Spleen (tissue), 11 donors: Measurements from ENCODE around the gene CXCR4. TPM values are rescaled to one million over a fixed set of nuclear protein-coding genes. Genes with fewer than 3 reads are reported as not detected.

Experiments
- DNase-seq: peaks from one replicate; pipeline ENCODE4 v3.0.0-alpha.2; 2020
- H3K27ac ChIP-seq, 8 donors: fragments of 200-600 bp; sonication (generic) in 7 of 8; 1 replicate in 4 of 8; 2 replicates in 4 of 8; pipeline versions ENCODE4 v1.5.0 to v1.8.0; 2016 to 2021; ENCODE audit warnings: inconsistent platforms in 4 of 8, mild to moderate bottlenecking in 4 of 8, moderate library complexity in 1 of 8
- H3K27me3 ChIP-seq, 7 donors: fragments of 200-600 bp; sonication (generic) in 6 of 7; replicated peaks in 1 of 7; 1 replicate in 4 of 7; 2 replicates in 3 of 7; pipeline versions ENCODE4 v1.5.0 to v1.8.0; 2016 to 2021; ENCODE audit warnings: inconsistent platforms in 3 of 7, mild to moderate bottlenecking in 1 of 7
- H3K36me3 ChIP-seq, 6 donors: fragments of 200-600 bp; sonication (generic) in 5 of 6; 1 replicate in 4 of 6; 2 replicates in 2 of 6; pipeline versions ENCODE4 v1.5.0 to v1.8.0; 2016 to 2021; ENCODE audit warnings: inconsistent platforms in 2 of 6
- H3K4me1 ChIP-seq, 6 donors: fragments of 200-600 bp; sonication (generic) in 5 of 6; 1 replicate in 3 of 6; 2 replicates in 3 of 6; pipeline versions ENCODE4 v1.5.0 to v1.8.0; 2016 to 2021; ENCODE audit warnings: inconsistent platforms in 3 of 6
- H3K4me3 ChIP-seq, 8 donors: fragments of 200-600 bp; sonication (generic) in 7 of 8; 1 replicate in 4 of 8; 2 replicates in 4 of 8; pipeline versions ENCODE4 v1.5.0 to v1.8.0; 2016 to 2021; ENCODE audit warnings: inconsistent platforms in 4 of 8, mild to moderate bottlenecking in 4 of 8, moderate library complexity in 2 of 8
- H3K9me3 ChIP-seq, 8 donors: fragments of 200-600 bp; sonication (generic) in 7 of 8; 1 replicate in 4 of 8; 2 replicates in 4 of 8; pipeline versions ENCODE4 v1.5.0 to v1.8.0; 2016 to 2021; ENCODE audit warnings: inconsistent platforms in 4 of 8
- POLR2A ChIP-seq, 3 donors: fragments of 450-650 bp; IDR thresholded peaks; one replicate each; pipeline ENCODE4 v1.5.1; 2017; ENCODE audit warnings: antibody characterized with exemption in 3 of 3, mild to moderate bottlenecking in 1 of 3
- POLR2AphosphoS5 ChIP-seq, 3 donors: sonication (generic); formaldehyde crosslinking; IDR thresholded peaks; one replicate each; pipeline ENCODE4 v1.5.1; 2017; ENCODE audit warnings: antibody characterized with exemption in 3 of 3
- WGBS, 5 donors: extraction: QIAGEN DNeasy Blood & Tissue Kit in 3 of 5; methylation state at CpG; one replicate each; pipeline versions ENCODE4 v1.1.5 to v1.1.7; 2013 to 2018; 5-methylcytosine and 5-hydroxymethylcytosine counted together
- intact Hi-C: fragments of 100-400 bp; cut with DNase I; formaldehyde crosslinking; loops from one replicate; pipeline ENCODE4 v1.15.0; 2023; ENCODE audit warnings: low total_unique reads
- polyA plus RNA-seq, 3 donors: library from polyadenylated mRNA; stranded (reverse); fragments of 200-250 nt; gene quantifications; one replicate each; pipeline ENCODE4 v1.2.1, GENCODE V29; 2013
- total RNA-seq, 7 donors: library from RNA; depleted of rRNA in 3 of 7; stranded (reverse); fragments of >200 nt in 3 of 7; fragmentation: NEBNext Ultra II Directional in 4 of 7; extraction: Animal tissue kit (Norgen Biotek cat#: 25700) in 4 of 7; gene quantifications; one replicate each; pipeline versions ENCODE4 v1.1.0 to v1.2.1, GENCODE V29; 2016 to 2021
- TF ChIP-seq, protein P1 (sequence below), 11 experiments: fragments of 200-600 bp in 7 of 11; fragments of 450-650 bp in 4 of 11; sonication (generic) in 4 of 11; IDR thresholded peaks in 8 of 11; conservative IDR thresholded peaks in 3 of 11; 1 replicate in 7 of 11; 2 replicates in 4 of 11; pipeline versions ENCODE4 v1.4.0 to v1.8.0; 2016 to 2021; ENCODE audit warnings: antibody characterized with exemption in 11 of 11, inconsistent platforms in 4 of 11, mild to moderate bottlenecking in 1 of 11
- donor health status: healthy with polysubstance abuse.
- donor health status: DM: no; HTN: no; CAD: no; lungs with moderate emphysema.
- donor health status: DM: no; HTN: no; CAD: no.
- donor health status: Bipolar disorder and iron deficiency.
- donor health status: healthy.
- donor health status: DM: no; HTN: no; CAD: no.
- donor health status: DM: yes; HTN: yes; CAD: no.

The CXCR4 gene
- total and polyA plus RNA-seq, 10 donors: 204 to 626 (median 310) TPM

DNA sequence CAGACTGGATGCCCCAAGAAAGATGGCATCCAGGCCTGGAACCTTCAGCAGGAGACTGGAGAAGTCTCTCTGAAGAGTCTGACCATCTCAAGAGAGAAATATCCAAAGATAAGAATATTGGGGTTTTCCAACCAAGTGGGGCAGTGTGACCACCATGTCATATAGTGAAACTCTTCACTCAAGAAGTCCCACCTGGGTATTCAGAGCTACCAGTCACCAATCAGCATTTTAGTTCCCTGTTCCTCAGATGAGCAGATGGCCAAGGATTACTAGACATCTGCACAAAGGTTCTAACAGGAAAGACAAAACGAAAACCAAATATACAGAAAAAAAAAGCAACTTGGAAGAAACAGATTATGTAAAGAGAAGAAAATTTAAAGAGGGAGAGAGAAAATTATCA, 38.5 kb upstream of the CXCR4 start:
- no peaks in the 10 kb centered on the region for H3K9me3 ChIP-seq
- intact Hi-C loops: no loop called here
- 48 to 71% (median 61%) methylated on average over 1 of the region's 1 CpG for WGBS, 5 donors
- H3K27me3 ChIP-seq: no peaks in the 10 kb centered on the region
- TF ChIP-seq POLR2A (IDR thresholded peaks at IDR 0.05) (no peak), POLR2AphosphoS5 (IDR thresholded peaks at IDR 0.05) (no peak)
- TF ChIP-seq, protein P1, sequence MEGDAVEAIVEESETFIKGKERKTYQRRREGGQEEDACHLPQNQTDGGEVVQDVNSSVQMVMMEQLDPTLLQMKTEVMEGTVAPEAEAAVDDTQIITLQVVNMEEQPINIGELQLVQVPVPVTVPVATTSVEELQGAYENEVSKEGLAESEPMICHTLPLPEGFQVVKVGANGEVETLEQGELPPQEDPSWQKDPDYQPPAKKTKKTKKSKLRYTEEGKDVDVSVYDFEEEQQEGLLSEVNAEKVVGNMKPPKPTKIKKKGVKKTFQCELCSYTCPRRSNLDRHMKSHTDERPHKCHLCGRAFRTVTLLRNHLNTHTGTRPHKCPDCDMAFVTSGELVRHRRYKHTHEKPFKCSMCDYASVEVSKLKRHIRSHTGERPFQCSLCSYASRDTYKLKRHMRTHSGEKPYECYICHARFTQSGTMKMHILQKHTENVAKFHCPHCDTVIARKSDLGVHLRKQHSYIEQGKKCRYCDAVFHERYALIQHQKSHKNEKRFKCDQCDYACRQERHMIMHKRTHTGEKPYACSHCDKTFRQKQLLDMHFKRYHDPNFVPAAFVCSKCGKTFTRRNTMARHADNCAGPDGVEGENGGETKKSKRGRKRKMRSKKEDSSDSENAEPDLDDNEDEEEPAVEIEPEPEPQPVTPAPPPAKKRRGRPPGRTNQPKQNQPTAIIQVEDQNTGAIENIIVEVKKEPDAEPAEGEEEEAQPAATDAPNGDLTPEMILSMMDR (IDR thresholded peaks at IDR 0.05 in 8 of 11, conservative IDR thresholded peaks at IDR 0.05 in 3 of 11): no peak
- H3K4me1 ChIP-seq: peaks cover 0 to 6% (median 0%) of the 10 kb centered on the region in 6 donors
- H3K4me3 ChIP-seq: no peak overlapping the region
- no peak overlapping the region for H3K27ac ChIP-seq
- H3K36me3 ChIP-seq: no peaks in the 10 kb centered on the region
- no peak for DNase-seq

DNA sequence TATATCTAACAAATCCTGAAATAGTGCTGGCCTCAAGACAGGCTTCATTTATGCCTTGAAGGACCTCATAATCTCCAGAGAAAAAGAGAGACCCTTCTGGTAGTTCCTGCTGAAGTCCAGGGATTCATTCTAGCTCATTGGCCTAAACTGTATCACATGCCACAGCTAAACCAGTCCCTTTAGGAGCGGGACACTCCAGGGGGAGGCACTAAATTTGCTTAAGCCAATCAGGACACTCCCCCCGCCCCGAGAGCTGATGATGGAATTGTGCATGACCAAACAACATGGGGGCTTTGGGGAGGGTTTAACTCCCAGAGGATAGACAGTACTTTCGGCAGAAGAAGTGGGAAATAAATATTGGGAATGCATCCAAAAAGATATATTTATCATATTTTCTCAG, 36.4 kb upstream of the CXCR4 start:
- no peak for TF ChIP-seq POLR2AphosphoS5 (IDR thresholded peaks at IDR 0.05)
- TF ChIP-seq POLR2A (IDR thresholded peaks at IDR 0.05): no peak
- TF ChIP-seq, protein P1 (IDR thresholded peaks at IDR 0.05 in 8 of 11, conservative IDR thresholded peaks at IDR 0.05 in 3 of 11): no peak
- no peak for DNase-seq
- no peaks in the 10 kb centered on the region for H3K9me3 ChIP-seq
- H3K4me1 ChIP-seq: peaks cover 0 to 10% (median 0%) of the 10 kb centered on the region in 6 donors
- H3K36me3 ChIP-seq: no peaks in the 10 kb centered on the region
- WGBS, 5 donors: 85 to 93% (median 90%) methylated on average over 4 of the region's 4 CpGs
- intact Hi-C loops: no loop called here
- no peak overlapping the region for H3K27ac ChIP-seq
- H3K27me3 ChIP-seq: no peaks in the 10 kb centered on the region
- H3K4me3 ChIP-seq: no peak overlapping the region

DNA sequence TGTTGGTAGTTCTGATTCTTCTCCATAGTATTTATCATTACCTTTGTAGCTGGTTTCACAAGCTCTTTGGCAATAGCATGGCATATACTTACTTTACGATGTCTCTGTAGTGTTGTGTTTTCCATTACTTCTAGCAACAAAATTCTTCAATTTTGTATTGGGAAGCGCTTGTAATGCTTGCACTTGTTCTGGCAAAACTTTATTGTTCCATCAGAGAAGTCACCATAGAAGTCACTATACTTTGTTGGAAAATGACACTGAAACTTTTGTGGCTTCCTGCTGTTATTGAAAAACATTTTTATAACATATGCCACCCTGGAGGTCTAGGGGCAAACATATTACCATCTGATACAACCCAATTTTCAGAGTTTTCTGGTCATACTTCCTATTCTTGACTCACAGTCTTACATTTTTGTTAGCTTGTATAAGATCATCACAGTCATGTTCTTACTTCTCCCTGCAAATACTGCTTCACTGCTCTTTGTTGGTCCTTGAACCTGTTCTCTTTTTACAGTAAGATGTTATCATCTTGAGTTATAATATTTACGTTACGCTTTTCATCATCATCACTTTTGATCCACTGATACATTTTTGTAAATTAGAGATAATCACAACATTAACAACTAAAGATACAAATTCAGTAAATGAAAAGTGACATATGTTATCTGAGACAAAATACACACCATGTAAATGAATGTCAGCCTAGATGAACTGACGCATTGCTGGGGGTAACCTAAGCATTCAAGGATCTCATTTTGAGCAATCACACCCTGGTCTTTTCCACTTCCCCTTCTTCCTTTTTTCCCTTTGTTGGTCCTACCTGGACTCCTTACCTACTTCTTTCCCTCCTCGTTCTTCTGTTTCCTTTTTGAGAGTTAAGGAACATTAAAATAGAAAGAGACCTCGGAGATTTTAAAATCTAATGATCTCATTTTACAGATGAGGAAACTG, 33.3 kb upstream of the CXCR4 start:
- Histone ChIP-seq H3K27ac (no peak overlapping the region), H3K4me3 (no peak overlapping the region), H3K36me3 (no peaks in the 10 kb centered on the region), H3K9me3 (no peaks in the 10 kb centered on the region), H3K4me1 (peaks cover 0 to 10% (median 0%) of the 10 kb centered on the region in 6 donors), H3K27me3 (no peaks in the 10 kb centered on the region)
- DNase-seq: no peak
- intact Hi-C loops: no loop called here
- TF ChIP-seq POLR2AphosphoS5 (IDR thresholded peaks at IDR 0.05) (no peak), POLR2A (IDR thresholded peaks at IDR 0.05) (no peak)
- TF ChIP-seq, protein P1 (IDR thresholded peaks at IDR 0.05 in 8 of 11, conservative IDR thresholded peaks at IDR 0.05 in 3 of 11): no peak
- WGBS, 5 donors: 75 to 84% (median 78%) methylated on average over 7 of the region's 7 CpGs

DNA sequence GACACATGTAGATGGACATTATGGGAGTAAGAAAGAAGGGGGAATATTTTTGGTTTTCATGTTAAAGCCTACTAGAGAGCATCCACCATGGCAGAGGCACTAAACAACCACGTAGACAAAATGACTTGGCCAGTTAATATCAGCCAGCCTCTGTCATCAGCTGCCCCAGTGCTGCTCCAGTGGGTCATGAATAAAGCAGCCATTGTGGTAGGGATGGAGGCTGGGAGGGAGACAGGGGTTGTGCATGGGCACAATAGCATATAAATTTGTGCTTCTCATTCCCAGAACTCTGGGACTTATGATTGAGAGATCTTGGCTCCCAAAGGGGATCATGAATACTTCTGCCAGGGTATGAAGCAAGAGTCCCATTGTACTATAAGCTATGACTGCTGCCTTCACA, 31.1 kb upstream of the CXCR4 start:
- Histone ChIP-seq H3K36me3 (no peaks in the 10 kb centered on the region), H3K4me3 (no peak overlapping the region), H3K27me3 (no peaks in the 10 kb centered on the region), H3K9me3 (no peaks in the 10 kb centered on the region), H3K27ac (no peak overlapping the region), H3K4me1 (peaks cover 0 to 16% (median 0%) of the 10 kb centered on the region in 6 donors)
- 58 to 91% (median 85%) methylated on average over 1 of the region's 1 CpG for WGBS, 5 donors
- intact Hi-C loops: no loop called here
- no peak for DNase-seq
- TF ChIP-seq, protein P1 (IDR thresholded peaks at IDR 0.05 in 8 of 11, conservative IDR thresholded peaks at IDR 0.05 in 3 of 11): no peak
- TF ChIP-seq POLR2A (IDR thresholded peaks at IDR 0.05) (no peak), POLR2AphosphoS5 (IDR thresholded peaks at IDR 0.05) (no peak)
